Activated CD8-positive, alpha-beta T cell treated with anti-CD3 and anti-CD28 coated beads, Interleukin-2, amount 10 ng/mL, durations not matched to agents 7 days and 5 days (primary cell): ENCODE data around the gene STAP2. TPM values are rescaled to one million over a fixed set of nuclear protein-coding genes. Genes with fewer than 3 reads are reported as not detected.

Experiments
- ATAC-seq: fragments of 150-1000 bp; cut with Tn5 transposase; one replicate; pipeline ENCODE4 v1.10.0; 2021; ENCODE audit warnings: moderate library complexity
- CTCF ChIA-PET: fragments of 350-600 bp; sonication (Branson Sonifier 250); formaldehyde crosslinking; loops from one replicate; lab custom pipeline; 2021; ENCODE audit warnings: antibody characterized with exemption; lab: Charles Lee
- POLR2A ChIA-PET: fragments of 350-600 bp; sonication (Branson Sonifier 250); formaldehyde crosslinking; loops from one replicate; lab custom pipeline; 2021; ENCODE audit warnings: antibody characterized with exemption; lab: Charles Lee
- DNase-seq: peaks from one replicate; pipeline ENCODE4 v3.0.0-alpha.2; 2020
- H3K27ac Mint-ChIP-seq: one replicate; pipeline ENCODE4 v1.8.0; 2021; ENCODE audit warnings: mild to moderate bottlenecking, mixed read lengths
- H3K27me3 Mint-ChIP-seq: one replicate; pipeline ENCODE4 v1.8.0; 2021; ENCODE audit warnings: low read depth, mixed read lengths
- H3K36me3 Mint-ChIP-seq: one replicate; pipeline ENCODE4 v1.8.0; 2021; ENCODE audit warnings: low read depth, mixed read lengths
- H3K4me1 Mint-ChIP-seq: one replicate; pipeline ENCODE4 v1.8.0; 2021; ENCODE audit warnings: low read depth, mixed read lengths
- H3K4me3 Mint-ChIP-seq: one replicate; pipeline ENCODE4 v1.8.0; 2021; ENCODE audit warnings: mild to moderate bottlenecking, mixed read lengths
- H3K9me3 Mint-ChIP-seq: one replicate; pipeline ENCODE4 v1.8.0; 2022; ENCODE audit warnings: mixed read lengths; ENCODE audit not compliant: insufficient read depth
- total RNA-seq, 2 experiments: library from RNA; stranded (reverse); gene quantifications; one replicate each; pipeline ENCODE4 v1.2.3, GENCODE V29; 2021

The STAP2 gene
- total RNA-seq, 2 experiments from 2014 or later: 14.3 to 16.5 TPM

DNA sequence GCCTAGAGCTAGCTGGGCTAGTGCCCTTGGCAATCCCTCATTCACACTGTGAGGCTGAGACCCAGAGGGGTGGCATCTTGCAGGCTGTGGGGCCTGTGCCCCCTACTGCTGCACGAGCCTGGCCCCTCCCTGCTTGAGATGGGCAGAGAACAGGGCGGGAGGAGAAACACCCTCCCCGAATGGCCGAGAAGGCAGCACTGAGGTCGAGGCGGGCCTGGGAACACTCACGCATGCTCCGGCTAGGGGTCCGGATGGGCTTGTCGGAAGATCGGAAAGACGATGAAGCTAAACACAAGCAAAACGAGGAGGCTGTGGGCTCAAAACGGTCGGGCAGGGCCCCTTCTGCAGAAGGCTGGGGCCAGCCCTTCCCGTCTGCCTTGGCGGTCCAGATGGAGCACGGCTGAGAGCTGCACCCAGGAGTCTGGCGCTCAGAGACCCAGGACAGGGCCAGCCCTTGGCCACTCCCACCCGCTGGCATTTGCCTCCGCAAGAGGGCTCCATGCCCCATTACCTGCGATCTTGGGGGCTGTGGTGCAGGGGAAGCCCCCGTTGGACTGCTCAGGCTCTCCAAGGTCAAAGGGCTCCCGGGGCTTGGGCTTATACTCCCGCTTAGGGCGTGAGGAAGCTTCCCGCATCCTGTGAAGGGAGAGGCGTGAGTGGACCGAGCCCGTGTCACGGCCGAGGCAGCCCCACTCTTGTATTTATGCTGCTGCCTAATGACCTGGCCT, 23.6 kb upstream of the STAP2 start:
- no peak for DNase-seq
- Mint-ChIP-seq H3K36me3 (peaks cover 47% of the 10 kb centered on the region), H3K27me3 (no peaks in the 10 kb centered on the region), H3K9me3 (no peaks in the 10 kb centered on the region), H3K27ac (peak overlapping the region; percentile 36), H3K4me1 (peaks cover 2% of the 10 kb centered on the region), H3K4me3 (no peak overlapping the region)
- CTCF ChIA-PET: interaction anchor here (2.4 kb wide), 1 partner anchor 9 kb away, joined by 11 read pairs; no protein-coding TSS in a partner anchor
- ATAC-seq: no peak
- POLR2A ChIA-PET: no interaction called here

DNA sequence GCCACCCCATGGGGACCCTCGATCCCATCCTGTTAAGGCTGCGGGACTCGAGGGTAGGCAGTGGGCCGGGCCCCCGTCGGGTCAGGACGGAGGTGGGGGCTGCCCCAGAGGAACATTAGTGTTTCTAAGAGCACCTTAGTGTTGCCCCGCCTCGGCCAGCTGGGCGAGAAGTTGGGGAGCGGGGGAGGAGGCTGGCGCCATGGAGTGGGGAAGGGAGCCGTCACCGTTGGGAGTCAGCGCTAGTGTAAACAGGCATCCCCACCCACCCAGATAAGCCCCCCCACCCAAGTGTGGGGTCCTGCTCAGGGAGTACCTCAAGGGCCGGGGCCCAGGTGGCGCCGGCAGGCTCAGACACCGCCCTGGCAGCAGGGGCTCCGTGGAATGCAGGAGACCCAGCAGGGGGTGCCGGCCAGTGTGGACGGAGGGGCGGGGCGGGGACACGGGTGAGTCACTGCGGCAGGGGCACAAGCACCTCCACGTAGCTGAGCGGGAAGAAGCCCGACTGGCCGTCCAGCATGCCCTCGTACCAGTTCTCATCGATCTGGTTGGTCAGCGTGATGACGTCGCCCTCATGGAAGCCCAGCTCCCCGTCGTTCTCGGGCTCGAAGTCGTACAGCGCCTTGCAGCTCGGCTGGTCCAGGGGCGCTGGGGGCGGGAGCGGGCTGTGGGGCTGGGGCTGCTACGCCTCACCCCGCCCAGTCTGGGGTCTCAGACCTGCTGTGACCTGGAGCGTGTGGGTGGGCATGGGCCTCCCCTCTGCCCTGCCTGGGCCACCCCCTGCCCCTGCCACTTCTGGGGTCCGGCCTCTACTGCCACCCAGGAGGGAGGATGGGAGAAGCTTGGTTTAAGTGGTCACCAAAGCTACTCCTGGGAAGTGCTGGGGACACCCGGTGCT, 22.8 kb upstream of the STAP2 start:
- ATAC-seq (no peak), DNase-seq (no peak)
- no peaks in the 10 kb centered on the region for H3K9me3 Mint-ChIP-seq
- no peaks in the 10 kb centered on the region for H3K4me1 Mint-ChIP-seq
- peaks cover 40% of the 10 kb centered on the region for H3K36me3 Mint-ChIP-seq
- POLR2A ChIA-PET: no interaction called here
- no peak overlapping the region for H3K27ac Mint-ChIP-seq
- H3K27me3 Mint-ChIP-seq: no peaks in the 10 kb centered on the region
- CTCF ChIA-PET: interaction anchor here (2.4 kb wide), 1 partner anchor 8 kb away, joined by 11 read pairs; no protein-coding TSS in a partner anchor
- no peak overlapping the region for H3K4me3 Mint-ChIP-seq

DNA sequence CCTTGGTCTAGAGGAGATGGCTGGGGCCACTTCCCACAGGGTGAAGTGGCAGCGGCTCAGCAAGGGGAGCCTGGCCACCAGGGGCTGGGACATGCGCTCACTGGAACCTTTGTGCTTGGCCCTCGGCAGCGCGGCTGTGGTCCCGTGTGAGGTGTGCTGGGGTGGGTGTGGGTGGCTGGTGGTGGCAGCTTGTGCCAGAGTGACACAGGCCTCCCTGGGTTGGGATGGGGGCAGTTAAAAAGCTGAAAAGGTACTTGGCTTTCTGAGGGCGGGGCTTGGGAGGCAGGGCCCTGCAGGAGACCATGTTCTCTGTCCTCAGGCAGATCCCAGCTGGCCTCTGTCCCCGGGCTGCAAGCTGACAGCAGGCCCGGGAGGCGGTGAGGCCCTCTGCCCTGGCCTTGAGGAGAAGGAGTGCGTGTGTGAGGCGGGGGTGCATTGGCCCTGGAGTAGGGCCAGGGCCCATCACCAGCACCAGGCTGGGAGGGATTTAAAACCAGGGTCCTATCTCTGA, 22.1 kb upstream of the STAP2 start:
- H3K27me3 Mint-ChIP-seq: no peaks in the 10 kb centered on the region
- ChIA-PET POLR2A (no interaction called here), CTCF (no interaction called here)
- peak overlapping the region; percentile 68 for H3K27ac Mint-ChIP-seq
- H3K4me3 Mint-ChIP-seq: no peak overlapping the region
- no peak for ATAC-seq
- peaks cover 37% of the 10 kb centered on the region for H3K36me3 Mint-ChIP-seq
- H3K9me3 Mint-ChIP-seq: no peaks in the 10 kb centered on the region
- DNase-seq: no peak
- H3K4me1 Mint-ChIP-seq: no peaks in the 10 kb centered on the region

DNA sequence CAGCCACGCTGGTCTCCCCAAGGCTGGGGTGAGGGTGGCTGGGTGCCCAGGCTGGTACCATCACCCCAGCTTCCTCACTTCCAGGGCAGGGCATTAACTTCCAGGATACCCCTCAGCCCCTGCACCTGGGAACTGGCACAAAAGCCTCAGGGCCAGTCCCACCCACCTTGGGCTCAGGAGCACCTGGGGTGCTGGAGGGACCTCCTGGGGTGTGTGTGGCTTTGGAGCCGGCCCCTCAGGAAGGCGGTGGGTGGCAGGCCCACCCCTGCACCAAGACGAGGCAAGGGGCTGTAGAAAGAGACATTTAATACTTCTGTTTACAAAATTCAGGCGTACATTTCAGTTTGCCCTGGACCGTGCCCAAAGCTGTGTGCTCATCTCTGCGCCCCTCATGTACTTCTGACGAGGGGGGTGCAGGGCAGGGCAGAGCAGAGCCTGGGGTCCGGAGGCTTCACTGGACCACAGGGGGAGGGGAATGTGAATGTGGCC, 21.5 kb upstream of the STAP2 start:
- no peaks in the 10 kb centered on the region for H3K9me3 Mint-ChIP-seq
- H3K27me3 Mint-ChIP-seq: no peaks in the 10 kb centered on the region
- H3K4me3 Mint-ChIP-seq: no peak overlapping the region
- peaks cover 34% of the 10 kb centered on the region for H3K36me3 Mint-ChIP-seq
- H3K27ac Mint-ChIP-seq: peak overlapping the region; percentile 68
- ChIA-PET POLR2A (no interaction called here), CTCF (no interaction called here)
- no peaks in the 10 kb centered on the region for H3K4me1 Mint-ChIP-seq
- DNase-seq (no peak), ATAC-seq (no peak)

DNA sequence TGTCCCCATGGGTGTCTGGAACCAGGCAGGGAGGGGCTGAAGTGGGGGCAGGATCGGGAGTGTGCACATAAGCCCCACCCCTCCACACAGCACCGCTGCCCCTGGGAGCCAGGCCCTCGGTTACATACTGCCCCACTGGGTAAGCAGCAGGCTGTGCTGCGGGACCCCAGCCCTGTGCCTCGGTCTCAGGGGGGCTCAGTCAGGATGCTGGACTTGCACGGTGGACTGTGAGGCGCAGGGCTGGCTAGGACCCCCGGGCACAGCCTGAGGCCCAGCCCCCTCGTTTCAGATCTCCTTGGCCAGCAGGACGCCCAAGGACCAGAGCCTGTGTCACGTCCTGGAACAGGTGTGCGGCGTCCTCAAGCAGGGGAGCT, 21.0 kb upstream of the STAP2 start:
- no peak overlapping the region for H3K27ac Mint-ChIP-seq
- no peaks in the 10 kb centered on the region for H3K9me3 Mint-ChIP-seq
- DNase-seq (no peak), ATAC-seq (no peak)
- POLR2A ChIA-PET: no interaction called here
- H3K4me1 Mint-ChIP-seq: no peaks in the 10 kb centered on the region
- CTCF ChIA-PET: no interaction called here
- H3K27me3 Mint-ChIP-seq: no peaks in the 10 kb centered on the region
- H3K4me3 Mint-ChIP-seq: no peak overlapping the region
- peaks cover 30% of the 10 kb centered on the region for H3K36me3 Mint-ChIP-seq

DNA sequence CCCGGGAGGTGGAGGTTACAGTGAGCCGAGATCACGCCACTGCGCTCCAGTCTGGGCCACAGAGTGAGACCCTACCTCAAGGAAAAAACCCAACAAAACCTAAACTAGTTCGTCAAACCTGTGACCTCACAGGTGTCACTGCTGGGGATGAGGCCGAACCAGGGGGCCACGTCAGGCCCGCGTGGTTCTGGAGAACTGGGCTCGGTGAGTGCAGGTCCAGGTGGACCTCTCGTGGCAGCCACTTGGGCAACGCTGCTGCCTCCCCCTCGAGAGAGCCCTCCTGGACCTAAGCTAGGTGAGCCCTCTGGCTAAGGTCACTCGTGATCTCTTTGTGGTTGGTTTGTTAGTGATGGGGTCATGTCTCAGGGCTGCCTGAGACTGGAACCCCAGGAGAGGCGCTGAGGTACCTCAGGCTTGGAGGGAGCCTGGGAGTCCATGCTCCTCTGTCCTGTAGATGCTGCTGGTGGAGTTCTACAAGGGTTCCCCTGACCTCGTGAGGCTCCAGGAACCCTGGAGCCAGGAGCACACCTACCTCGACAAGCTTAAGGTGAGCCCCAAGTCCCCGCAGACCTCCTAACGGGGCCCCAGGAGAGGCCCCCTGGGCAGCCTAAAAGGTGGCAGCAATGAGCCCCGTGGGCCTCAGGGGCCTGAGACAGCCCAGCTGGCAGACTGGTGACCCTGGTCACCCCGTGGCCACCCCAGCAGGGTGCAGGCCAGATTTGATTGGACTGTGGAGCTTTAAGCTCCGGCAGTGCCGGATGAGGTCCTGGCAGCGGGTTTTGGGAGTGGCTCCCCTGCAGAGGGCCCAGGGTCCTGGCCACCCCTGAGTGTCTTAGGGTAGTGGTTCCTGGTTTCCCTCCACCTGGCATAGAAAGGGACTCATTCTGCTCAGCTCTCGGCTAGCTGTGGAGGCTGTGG, 20.3 kb upstream of the STAP2 start:
- ChIA-PET CTCF (interaction anchor here (0.9 to 1.2 kb wide), 3 partner anchors 21 to 92 kb away, joined by 3 read pairs; partner anchors contain the start of gene SH3GL1), POLR2A (interaction anchor here (0.7 kb wide), 1 partner anchor 85 kb away, joined by 3 read pairs; no protein-coding TSS in a partner anchor)
- no peaks in the 10 kb centered on the region for H3K4me1 Mint-ChIP-seq
- H3K36me3 Mint-ChIP-seq: peaks cover 27% of the 10 kb centered on the region
- no peak for ATAC-seq
- H3K4me3 Mint-ChIP-seq: no peak overlapping the region
- peak overlapping the region; percentile 57 for H3K27ac Mint-ChIP-seq
- H3K27me3 Mint-ChIP-seq: no peaks in the 10 kb centered on the region
- DNase-seq: no peak
- no peaks in the 10 kb centered on the region for H3K9me3 Mint-ChIP-seq

DNA sequence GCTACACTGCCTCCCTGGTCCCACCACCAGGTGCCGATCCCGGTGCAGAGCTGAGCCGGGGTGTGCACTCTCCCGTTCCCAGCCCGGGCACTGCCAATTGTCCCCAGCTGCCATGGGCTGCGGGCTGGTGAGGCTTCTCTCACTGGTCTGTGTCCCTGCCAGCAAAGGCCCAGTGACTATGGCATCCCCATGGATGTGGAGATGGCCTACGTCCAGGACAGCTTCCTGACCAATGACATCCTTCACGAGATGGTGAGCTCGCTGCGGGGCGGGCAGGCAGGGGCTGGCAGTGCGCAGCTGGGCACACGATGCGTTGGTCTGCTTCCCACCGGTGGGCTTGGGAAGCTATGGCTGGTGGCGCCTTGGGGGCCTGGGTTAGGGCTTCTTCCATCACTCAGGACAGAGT, 19.3 kb upstream of the STAP2 start:
- no peak for DNase-seq
- H3K27me3 Mint-ChIP-seq: no peaks in the 10 kb centered on the region
- H3K36me3 Mint-ChIP-seq: peaks cover 22% of the 10 kb centered on the region
- no peak for ATAC-seq
- CTCF ChIA-PET: interaction anchor here (1.1 to 1.5 kb wide), 3 partner anchors 22 to 91 kb away, joined by 3 to 4 read pairs (median 3); partner anchors contain the start of gene SH3GL1
- H3K4me3 Mint-ChIP-seq: no peak overlapping the region
- no peaks in the 10 kb centered on the region for H3K9me3 Mint-ChIP-seq
- no peaks in the 10 kb centered on the region for H3K4me1 Mint-ChIP-seq
- POLR2A ChIA-PET: interaction anchor here (0.7 kb wide), 1 partner anchor 84 kb away, joined by 3 read pairs; no protein-coding TSS in a partner anchor
- peak overlapping the region; percentile 20 for H3K27ac Mint-ChIP-seq

DNA sequence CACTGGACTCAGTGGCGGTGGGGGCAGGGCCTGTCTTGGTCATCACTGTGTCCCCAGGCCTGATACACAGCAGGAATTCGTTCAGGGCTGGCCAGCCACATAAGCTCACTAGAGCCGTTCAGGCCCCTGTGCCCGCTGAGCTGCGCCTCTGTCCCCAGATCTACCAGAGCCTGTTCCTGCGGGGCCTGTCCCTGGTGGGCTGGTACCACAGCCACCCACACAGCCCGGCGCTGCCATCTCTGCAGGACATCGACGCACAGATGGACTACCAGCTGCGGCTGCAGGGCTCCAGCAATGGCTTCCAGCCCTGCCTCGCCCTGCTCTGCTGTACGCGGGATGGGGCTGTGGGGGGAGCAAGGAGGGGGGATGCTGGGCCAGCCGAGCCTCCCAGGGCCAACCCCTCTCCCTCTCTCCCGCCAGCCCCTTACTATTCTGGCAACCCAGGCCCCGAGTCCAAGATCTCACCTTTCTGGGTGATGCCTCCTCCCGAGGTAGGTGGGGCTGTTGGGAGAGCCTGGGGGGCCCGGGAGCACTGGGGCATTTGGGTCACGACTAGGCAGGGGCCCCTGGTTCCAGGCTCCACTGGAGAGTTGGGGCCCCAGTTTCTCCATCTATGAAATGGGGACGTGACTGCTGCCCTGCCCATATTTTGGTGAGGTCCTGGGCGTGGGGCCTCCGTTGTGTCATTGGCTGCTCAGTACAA, 18.6 kb upstream of the STAP2 start:
- Mint-ChIP-seq H3K4me1 (no peaks in the 10 kb centered on the region), H3K36me3 (peaks cover 22% of the 10 kb centered on the region), H3K9me3 (no peaks in the 10 kb centered on the region), H3K4me3 (no peak overlapping the region), H3K27ac (peak overlapping the region; percentile 20), H3K27me3 (no peaks in the 10 kb centered on the region)
- ATAC-seq (no peak), DNase-seq (no peak)
- ChIA-PET CTCF (interaction anchor here (1.1 to 1.5 kb wide), 2 partner anchors 23 to 90 kb away, joined by 3 to 4 read pairs; no protein-coding TSS in a partner anchor), POLR2A (no interaction called here)

DNA sequence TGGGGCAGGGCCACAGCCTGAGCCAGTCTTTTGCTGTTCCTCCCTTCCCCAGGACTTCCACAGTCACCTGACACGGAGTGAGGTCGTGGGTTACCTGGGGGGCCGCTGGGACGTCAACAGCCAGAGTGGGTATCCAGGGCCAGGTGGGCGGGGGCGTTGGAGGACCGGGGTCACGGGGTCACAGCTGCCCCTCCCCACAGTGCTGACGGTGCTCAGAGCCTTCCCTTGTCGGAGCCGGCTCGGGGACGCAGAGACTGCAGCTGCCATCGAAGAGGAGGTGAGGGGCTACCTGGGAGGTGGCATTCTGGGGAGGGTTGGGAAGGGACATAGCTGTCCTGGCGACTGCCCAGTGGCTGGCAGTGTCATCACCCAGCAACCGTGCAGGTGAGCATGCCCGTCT, 16.3 kb upstream of the STAP2 start:
- ChIA-PET POLR2A (interaction anchor here (1.0 kb wide), 1 partner anchor 12 kb away, joined by 3 read pairs; the partner anchor contains the start of gene MPND), CTCF (interaction anchor here (0.9 to 1.7 kb wide), 2 partner anchors 12 to 88 kb away, joined by 4 to 5 read pairs; partner anchors contain the start of gene MPND)
- Mint-ChIP-seq H3K27me3 (no peaks in the 10 kb centered on the region), H3K9me3 (no peaks in the 10 kb centered on the region), H3K4me3 (no peak overlapping the region), H3K27ac (no peak overlapping the region), H3K36me3 (peaks cover 12% of the 10 kb centered on the region), H3K4me1 (no peaks in the 10 kb centered on the region)
- ATAC-seq (no peak), DNase-seq (no peak)

DNA sequence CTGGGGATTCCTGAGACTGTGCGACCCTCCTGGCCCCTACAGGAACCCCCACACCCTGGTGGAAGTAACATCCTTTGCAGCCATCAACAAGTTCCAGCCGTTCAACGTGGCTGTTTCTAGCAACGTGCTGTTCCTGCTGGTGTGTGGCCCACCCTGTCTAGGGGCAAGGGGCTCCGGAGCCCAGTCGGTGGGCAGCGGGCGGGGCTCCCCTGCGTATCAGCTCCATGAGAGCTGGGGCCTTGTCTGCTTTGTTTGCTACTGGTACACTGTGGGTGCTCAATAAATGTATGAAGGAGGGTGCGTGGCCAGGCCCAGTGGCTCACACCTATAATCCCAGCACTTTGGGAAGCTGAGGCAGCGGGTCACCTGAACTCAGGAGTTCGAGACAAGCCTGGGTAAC, 15.7 kb upstream of the STAP2 start:
- H3K27me3 Mint-ChIP-seq: no peaks in the 10 kb centered on the region
- H3K4me1 Mint-ChIP-seq: no peaks in the 10 kb centered on the region
- no peak overlapping the region for H3K27ac Mint-ChIP-seq
- peaks cover 12% of the 10 kb centered on the region for H3K36me3 Mint-ChIP-seq
- no peak overlapping the region for H3K4me3 Mint-ChIP-seq
- POLR2A ChIA-PET: interaction anchor here (1.0 kb wide), 1 partner anchor 11 kb away, joined by 3 read pairs; the partner anchor contains the start of gene MPND
- DNase-seq (no peak), ATAC-seq (no peak)
- CTCF ChIA-PET: interaction anchor here (0.9 to 3.3 kb wide), 4 partner anchors 11 to 87 kb away, joined by 4 to 54 read pairs (median 13); partner anchors contain the start of gene MPND
- no peaks in the 10 kb centered on the region for H3K9me3 Mint-ChIP-seq
